GM20431 (cell line): Measurements from ENCODE around the gene DUSP6.

Source experiments
- in situ Hi-C: fragments of 300-500 bp; cut with MseI, MboI; formaldehyde crosslinking; loops from one replicate; pipeline ENCODE4 v1.15.0; 2020; ENCODE audit warnings: low sequenced_read_pairs; ENCODE audit not compliant: unreplicated experiment

DUSP6 gene, protein sequence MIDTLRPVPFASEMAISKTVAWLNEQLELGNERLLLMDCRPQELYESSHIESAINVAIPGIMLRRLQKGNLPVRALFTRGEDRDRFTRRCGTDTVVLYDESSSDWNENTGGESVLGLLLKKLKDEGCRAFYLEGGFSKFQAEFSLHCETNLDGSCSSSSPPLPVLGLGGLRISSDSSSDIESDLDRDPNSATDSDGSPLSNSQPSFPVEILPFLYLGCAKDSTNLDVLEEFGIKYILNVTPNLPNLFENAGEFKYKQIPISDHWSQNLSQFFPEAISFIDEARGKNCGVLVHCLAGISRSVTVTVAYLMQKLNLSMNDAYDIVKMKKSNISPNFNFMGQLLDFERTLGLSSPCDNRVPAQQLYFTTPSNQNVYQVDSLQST

DNA sequence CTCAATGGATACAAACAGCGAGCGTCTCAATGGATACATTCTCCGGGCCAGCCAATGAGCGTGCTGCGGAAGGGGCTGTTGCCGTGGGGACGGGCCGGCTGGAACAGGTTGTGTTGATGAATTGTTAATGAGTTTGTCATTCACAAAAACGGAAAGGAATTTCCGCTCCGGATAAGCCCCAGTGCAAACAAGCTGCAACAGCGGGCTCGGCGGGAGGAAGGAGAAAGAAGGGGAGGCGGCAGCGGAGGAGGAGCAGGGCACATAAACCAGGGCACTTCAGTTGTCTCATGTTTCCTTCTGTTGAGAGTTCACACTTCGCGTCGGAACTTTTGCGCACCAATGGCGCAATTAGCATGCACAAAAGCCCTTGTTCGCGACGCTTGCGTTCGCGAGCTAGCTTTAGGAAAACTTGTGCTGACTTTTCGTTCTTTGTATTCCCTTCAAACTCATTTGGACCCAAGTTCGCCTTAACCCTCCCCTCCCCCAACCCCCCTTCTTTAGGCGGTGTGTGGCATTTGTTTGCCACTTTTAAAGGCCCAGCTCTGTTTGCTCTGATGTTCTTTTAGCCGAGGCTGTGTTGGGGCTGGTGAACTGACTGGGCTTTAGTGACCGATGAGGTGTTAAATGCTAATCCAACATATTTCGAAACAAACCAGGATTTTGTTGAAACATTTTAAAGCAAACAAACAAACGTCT, at the start of gene DUSP6:
Gene DUSP6, minus strand, starts transcription at position 10 of the 696 bp plus-strand sequence. CDS start 462 bp downstream, outside the sequence.
- in situ Hi-C loops = no loop called here

DNA sequence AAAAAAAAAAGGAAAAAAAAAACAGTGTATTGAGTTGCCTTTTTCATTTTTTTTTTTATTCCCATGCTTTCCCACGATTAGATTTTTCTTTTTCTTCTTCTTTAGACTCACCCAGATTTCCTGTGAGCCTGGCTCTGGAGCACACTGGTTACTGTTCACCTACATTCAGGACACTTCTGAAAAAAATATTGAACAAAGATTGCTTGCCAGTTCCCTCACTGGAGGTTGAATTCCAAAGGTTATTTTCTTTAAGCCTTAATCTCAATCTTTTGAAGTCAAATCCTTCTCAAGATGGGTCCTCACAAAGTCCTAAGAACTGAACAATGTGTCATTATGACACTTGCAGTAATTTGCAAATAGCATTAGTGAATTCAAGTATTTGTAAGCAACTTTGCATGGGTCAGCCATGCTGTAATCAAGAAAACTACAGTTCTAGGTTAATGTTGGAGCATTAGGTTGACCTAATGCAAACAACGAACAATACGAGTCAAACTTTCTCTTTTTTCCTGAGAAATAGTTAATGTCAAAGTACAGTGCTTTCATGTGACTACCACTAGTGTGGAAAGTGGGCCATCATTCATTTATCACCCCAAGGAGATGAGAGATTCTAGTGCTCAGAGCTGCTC, 49.2 kb upstream of the DUSP6 start:
- in situ Hi-C loops = no loop called here

DNA sequence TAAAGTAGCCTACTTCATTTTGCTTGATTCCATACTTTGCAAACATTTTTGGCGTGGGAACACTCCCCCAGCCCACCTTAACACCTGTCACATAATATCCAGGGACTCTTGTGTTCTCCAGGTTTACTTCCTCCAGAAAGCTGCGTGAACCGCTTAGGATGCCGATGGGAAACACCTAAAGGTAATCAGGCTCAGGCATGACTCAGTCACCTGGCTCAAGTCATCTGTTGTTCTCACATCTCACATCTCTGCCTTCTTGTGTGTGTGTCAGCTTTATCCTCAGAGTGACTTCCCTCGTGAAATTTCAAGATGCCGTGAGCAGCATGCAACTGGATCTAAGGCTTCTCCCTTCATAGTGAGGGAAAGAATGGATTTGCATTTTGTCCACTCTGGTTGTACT, 48.1 kb upstream of the DUSP6 start:
- in situ Hi-C loops = no loop called here

DNA sequence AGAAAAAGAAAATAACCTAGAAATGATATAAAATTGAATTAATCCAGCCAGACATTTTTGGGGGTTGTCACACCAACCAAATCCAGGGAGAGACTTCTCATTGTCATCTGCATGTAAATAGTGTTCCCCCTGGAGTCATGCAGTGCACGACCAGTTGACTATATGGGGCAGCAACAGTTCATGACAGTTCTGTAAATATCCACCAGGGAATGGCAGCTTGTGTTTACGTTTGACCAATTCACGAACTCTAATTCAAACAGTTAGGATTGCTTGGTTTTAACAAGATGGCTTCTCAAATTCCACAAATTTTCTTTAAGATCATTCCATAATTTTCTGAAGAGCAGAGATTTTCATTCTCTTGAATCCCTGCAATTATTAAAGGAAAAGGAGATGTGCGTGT, 43.4 kb upstream of the DUSP6 start:
- in situ Hi-C loops = no loop called here

DNA sequence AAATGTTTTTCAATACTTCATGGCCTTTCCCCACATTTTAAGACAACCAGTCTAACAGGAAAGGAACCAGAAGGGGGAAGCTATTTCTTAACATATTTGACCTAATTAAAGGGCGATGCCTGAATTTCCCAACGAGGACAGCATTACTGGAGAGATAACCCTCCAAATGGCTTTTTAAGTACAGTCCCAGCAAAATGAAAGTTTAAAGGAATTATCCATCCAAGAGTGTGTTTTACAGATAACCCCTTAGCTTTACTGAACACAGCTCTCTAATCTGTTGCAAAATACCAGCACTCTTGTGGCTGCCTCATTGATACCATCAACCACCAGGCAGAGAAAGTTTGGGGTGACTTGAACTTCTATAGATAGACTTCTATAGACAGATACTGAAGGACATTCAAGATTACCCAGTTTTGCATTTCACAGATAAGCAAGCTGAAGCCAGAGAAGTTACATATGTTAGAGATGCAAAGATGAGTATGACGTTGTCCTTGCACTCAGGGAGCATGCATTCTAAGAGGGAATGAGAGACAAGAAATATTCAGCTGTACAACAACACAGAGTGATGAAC, 41.3 kb upstream of the DUSP6 start:
- in situ Hi-C loops = no loop called here

DNA sequence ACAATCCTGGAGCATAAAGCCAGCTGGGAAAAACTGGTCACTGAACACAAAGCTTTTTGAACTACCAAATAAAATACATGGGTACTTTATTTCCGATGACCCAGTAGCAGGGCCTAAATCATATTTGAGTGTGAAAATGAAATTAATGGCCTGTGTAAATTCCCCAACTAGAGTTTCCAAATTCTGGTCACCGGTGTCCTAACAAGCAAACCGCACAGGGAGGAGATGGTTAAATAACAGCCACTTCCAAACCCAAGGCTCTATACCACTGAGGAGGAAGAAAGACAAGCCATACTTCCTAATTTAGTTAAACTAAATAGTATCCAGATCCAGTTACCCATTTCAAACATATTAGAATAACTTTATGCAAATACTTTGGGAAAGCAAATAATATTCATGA, 40.1 kb upstream of the DUSP6 start:
- in situ Hi-C loops = no loop called here

DNA sequence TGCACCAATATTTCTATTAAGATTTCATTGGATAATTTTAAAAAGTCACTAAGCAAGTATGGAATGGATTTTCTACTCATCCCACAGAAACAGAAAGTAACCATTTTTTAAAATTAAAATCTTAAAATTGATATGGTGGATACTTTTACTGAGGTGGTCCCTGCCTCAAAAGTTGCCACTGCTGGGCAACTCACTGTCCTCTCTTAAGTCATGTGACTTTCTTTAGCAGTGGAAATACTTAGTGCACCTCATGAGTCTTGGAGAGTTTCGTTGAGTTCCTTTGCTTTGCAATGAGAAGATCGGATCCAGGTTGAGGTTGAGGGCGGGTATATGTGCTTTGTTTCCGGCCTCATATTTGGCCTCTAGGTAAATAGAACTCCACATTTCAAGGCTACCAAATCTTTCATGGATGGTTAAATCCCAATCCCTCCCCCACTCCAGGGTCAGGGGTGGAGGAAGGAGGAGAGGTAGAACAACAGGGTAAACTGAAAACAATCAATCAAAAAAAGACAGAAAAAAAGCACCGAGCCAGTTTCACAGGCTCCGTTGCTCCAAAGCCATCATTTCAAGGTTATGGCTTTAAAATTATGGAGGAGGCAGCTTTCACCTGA, 39.5 kb upstream of the DUSP6 start:
- in situ Hi-C loops = no loop called here

DNA sequence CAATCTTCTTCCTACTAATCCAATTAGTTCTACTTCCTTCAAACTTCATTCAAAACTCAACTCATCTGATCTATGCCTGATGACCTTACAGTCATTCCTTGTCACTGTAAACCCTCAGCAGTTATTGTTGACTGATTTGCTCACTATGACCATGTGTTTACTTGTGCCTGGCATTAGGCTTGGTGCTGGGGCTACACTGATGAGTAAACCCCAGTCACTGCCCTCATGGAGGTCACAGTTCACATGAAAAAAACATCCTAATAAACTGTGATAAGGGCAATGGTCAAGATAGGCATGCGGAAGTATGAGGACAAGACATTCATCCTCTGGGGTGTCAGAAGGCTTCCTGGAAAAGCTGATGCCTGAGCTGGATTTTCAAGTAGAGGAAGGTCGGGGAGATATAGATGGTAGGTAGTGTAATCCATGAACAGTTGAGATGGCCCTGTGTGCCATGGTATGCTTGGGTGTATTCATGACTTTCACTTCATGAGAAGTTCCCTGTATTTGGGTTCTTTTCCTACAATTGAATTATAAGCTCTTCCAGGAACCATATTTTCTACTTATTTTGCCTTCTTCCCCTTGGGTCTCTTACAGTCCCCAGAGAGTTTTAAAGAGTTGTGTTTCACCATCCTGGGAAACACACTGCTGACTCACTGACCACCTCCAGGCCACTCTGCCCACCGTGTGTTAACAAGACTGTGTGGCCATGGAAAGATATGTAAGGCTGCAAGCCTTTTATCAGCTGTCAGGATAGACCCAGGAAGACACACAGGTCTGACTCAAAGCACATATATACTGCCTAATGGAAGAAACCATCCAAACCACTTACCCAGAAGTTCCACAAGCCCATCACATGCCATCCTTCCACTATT, 38.7 kb upstream of the DUSP6 start:
- in situ Hi-C loops = no loop called here

DNA sequence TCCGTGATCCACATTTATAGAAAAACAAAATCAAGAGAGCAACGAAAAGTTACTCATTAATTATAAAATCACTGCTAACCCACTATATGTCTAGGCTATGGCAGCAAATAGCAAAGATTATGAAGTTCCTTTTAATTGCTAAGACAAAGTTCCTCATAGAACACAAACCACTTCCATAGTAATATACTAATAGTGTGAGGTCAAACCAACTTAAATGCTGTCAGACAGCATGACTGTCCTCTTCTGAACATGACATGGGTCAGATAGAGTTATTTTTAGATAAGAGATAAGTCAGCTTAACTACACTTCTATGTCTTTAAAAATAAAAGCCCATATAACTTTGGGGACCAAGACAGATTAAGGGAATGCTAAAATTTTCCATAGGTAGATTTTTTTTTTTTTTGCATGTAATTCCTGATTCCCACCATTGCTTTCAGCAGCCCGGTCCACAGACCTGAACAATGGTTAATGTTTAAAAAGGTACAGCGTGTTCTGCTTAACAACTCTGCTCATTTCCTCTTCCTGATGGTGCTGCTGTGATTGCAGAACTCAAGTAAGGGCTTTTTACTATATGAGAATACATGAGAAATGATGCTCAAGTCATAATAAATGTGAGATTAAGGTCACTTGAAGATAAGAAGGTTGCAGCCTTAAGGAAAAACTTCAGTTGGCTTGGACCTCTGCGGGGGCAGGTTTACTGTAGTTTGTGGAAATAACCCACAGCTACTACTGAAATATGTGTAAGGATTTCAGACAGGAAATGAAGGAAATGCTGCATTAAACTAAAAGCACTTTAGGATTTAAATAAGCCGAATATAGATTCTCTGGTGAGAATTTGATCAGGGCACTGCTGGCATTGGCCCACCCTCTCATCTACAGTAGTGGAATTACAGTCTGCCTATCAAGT, 37.7 kb upstream of the DUSP6 start:
- in situ Hi-C loops = no loop called here

DNA sequence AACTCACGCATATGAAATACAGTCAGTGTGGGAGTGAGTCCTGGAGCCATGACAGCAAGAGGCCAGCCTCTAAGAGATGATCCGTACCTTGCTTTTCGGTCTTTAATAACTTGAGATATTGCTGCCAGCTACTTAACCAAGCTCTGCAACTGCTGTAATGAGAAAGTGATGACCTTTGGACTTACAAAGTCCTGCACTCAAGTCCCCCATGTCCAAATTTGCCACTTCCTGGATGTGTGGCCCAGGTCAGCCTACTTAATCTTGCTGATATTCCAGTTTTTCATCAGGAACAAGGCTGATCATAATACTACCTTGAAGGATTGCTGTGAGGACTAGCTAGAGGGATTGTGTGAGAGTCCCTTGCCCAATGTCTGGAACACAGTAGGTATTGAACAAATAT, 33.8 kb upstream of the DUSP6 start:
- in situ Hi-C loops = no loop called here

DNA sequence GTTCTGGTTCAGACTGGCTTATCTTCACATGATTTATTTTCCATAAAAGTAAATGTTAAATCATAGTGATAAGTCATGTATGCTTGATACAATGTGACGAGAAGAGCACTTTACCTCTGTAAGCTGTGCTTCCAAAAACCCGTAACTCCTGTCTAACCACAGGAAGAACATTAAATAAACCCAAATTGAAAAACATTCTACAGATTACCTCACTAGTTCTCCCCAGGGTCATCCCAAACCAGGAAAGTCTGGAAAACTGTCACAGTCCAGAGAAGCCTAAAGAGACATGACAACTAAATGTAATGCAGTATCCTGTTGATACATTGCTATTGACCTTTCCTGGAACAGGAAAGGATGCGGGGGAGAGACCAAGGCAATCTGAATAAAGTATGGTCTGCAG, 32.5 kb upstream of the DUSP6 start:
- in situ Hi-C loops = no loop called here

DNA sequence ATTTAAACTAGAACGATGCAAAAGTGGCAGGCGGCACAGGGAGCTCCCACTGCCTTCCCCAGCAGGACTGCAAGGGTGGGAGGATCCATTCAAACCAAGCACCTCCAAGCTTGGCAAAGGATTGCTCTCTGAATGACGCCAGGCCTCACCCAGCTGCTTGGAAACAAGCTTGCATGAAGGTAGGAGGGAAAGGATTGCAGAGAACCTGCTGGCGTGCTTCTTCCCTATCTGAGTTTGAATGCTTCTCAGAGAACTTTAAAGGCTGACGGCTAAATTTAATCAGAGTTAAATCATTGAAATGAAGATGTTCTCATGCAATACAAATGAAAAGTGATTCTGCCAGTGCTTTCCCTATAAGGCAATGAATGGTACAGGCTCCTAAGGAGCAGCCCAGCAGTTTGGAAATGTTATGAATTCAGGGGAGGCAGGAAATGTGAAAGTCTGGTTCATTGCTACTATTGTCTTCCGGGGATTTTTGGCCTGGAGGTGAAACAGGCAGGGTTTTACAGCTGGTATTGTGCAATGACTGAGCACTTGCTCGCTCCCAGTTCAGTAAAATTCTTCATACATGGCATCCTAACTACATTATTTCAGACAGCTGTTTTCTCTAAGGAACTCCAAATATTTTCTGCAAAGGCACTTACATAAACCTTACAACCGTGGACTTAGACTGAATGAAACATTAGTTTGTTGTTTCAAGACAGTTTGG, 31.9 kb upstream of the DUSP6 start:
- in situ Hi-C loops = no loop called here

DNA sequence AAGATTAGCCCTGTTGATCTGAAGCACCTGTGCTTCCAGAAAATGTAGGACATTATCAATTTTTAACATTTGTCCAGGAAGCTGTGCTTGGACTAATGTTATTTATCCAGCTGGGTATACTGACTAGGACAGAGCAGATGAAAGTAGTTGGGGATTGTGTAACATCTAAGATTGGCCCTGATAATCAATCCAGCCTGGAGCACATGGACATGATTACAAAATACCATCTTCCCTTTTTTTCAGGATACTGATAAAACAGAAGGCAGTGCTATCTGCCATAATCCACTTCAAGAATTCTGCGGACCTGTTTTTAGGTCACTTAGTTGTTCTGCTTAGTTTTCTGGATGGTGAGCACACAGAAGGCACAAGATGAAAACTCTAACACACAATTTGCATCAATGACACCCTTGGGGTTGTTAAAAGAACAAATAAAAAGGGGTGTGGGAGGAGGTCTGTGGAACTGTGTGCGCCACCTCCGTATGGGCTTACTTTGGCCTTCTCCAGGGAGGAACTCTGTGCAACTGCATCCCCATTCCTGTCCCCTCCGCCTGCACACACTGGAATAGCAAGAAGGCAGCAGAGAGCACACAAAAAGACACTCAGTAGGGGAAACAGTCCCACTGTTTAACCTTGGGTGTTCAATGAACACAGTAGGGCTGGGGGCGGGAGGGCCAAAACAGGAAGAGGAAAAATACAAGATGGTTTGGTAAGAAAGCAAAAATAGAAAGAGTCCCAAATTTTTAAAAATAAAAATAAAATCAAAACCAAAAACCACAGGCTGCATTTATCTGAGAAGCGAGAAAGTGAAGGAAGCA, 31.1 kb upstream of the DUSP6 start:
- in situ Hi-C loops = no loop called here

DNA sequence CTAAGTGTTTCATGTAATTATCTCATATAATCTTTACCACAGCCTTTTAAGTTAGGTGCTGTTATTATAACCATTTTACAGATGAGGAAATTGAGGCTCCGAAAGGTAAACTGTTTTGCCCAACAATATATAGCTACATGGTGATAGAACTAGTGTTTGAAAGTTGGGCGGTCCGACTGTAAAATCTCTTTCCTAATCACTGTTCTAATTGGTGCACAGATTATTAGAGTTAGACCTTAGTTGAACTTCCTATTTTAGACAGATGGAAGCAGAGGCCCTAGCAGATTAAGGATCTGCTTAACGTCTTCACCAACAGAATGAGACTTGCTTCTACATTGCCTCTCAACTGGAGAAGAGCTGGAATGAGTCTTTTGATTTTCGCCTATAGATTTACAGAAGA, 30.0 kb upstream of the DUSP6 start:
- in situ Hi-C loops = no loop called here

DNA sequence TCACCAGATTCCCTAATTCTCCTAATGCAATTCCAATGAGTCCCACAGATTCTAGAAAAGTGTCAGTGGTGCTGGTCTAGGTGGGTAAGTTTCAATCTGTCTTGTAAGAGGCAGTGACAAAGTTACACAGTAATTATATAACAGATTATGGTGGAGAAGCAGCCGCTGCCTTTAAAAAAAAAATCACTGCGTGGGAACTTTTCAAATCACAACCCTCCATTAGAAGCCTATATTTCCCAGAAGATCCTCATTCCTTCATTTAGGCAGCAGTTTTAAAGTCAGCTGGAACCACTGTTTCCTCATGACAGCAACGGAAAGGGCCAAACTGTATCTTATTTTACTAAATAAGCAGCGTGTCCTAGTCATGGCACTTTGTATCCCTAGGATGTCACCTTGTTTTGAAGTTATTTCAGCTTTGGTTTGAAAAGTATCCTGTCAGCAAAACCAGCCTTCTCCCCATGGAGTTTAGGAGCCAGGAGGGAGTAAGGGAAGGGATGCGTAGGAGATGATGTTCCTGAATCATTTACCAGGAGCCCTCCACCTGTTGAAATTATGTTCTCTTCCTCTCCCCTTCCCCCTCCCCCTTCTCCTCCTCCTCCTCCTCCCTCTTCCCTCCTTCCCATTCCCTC, 27.7 kb upstream of the DUSP6 start:
- in situ Hi-C loops = no loop called here

DNA sequence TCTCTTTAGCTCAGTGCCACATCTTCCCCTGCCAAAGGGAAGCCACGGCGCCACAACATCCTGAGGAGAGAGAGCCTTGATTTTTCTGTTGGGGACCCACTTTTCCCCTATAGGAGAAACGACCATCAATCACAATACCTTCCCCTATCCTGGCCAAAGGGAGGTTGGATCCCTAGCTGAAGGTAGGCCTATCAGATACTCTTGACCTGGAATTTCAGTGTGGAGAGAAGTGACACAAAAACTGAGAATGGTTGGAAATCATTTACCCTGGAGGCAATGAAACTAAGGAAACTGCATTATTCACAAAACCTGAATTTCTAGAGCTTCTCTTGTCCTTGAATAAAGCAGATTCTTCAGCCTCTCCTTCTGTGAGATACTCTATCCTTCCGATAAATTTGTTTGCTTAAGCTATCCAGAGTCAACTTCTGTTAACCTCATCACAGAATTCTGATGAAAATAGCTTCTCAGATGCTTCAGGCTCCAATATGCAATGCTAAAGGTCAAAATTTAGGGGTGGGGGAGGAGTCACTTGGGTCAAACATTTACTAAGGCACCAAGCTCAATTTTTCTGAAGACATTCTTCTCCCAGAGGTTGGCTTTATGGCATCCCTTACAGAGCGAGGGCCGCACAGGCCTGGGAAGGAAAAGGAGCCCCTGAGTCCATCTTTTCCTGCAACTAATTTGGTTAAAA, 27.0 kb upstream of the DUSP6 start:
- in situ Hi-C loops = no loop called here
